H9 (cell line): ENCODE results near the gene ZNF335. TPM values are rescaled to one million over a fixed set of nuclear protein-coding genes. Genes with fewer than 3 reads are reported as not detected.

Source experiments
- DNase-seq: peaks from one replicate; pipeline ENCODE4 v3.0.0-alpha.2; 2017
- H2AFZ ChIP-seq: one replicate; pipeline ENCODE4 v1.6.1; 2013; ENCODE audit warnings: mild to moderate bottlenecking, low read length, control low read depth, moderate library complexity
- H2AK5ac ChIP-seq: 2 replicates; pipeline ENCODE4 v1.6.1; 2013; ENCODE audit warnings: low read length, control low read depth, mixed read lengths; ENCODE audit not compliant: insufficient read length
- H2BK120ac ChIP-seq: one replicate; pipeline ENCODE4 v1.6.1; 2013; ENCODE audit warnings: low read depth, mild to moderate bottlenecking, low read length, control low read depth, inconsistent platforms; ENCODE audit not compliant: poor library complexity, severe bottlenecking
- H2BK12ac ChIP-seq: 2 replicates; pipeline ENCODE4 v1.6.1; 2013; ENCODE audit warnings: low read length, control low read depth, mixed read lengths, low read depth; ENCODE audit not compliant: insufficient read length
- H2BK15ac ChIP-seq: 2 replicates; pipeline ENCODE4 v1.6.1; 2013; ENCODE audit warnings: low read depth, low read length, control low read depth
- H2BK20ac ChIP-seq: one replicate; pipeline ENCODE4 v1.6.1; 2013; ENCODE audit warnings: low read depth, mild to moderate bottlenecking, low read length, control low read depth, inconsistent platforms; ENCODE audit not compliant: poor library complexity, severe bottlenecking
- H2BK5ac ChIP-seq: 2 replicates; pipeline ENCODE4 v1.6.1; 2013; ENCODE audit warnings: low read length, control low read depth, mixed read lengths; ENCODE audit not compliant: insufficient read length
- H3K14ac ChIP-seq: 2 replicates; pipeline ENCODE4 v1.6.1; 2013; ENCODE audit warnings: low read length, control low read depth; ENCODE audit not compliant: insufficient read depth
- H3K18ac ChIP-seq: 2 replicates; pipeline ENCODE4 v1.6.1; 2013; ENCODE audit warnings: low read depth, mild to moderate bottlenecking, mixed read lengths, low read length, control low read depth; ENCODE audit not compliant: insufficient read length
- H3K23ac ChIP-seq: 2 replicates; pipeline ENCODE4 v1.6.1; 2013; ENCODE audit warnings: low read length, control low read depth, mixed read lengths, low read depth; ENCODE audit not compliant: insufficient read length
- H3K23me2 ChIP-seq: 2 replicates; pipeline ENCODE4 v1.6.1; 2013; ENCODE audit warnings: low read depth, mild to moderate bottlenecking, mixed read lengths, low read length, control low read depth; ENCODE audit not compliant: insufficient read length, poor library complexity, severe bottlenecking
- H3K27ac ChIP-seq: 2 replicates; pipeline ENCODE4 v1.5.1; 2013; ENCODE audit warnings: low read length, control low read depth, mixed read lengths, low read depth; ENCODE audit not compliant: insufficient read length
- H3K27me3 ChIP-seq: 2 replicates; pipeline ENCODE4 v1.6.1; 2013; ENCODE audit warnings: low read length, control low read depth, inconsistent platforms; ENCODE audit not compliant: insufficient read depth
- H3K4ac ChIP-seq: 2 replicates; pipeline ENCODE4 v1.6.1; 2013; ENCODE audit warnings: low read depth, mild to moderate bottlenecking, control low read depth, inconsistent platforms, low read length, moderate library complexity
- H3K4me1 ChIP-seq: 2 replicates; pipeline ENCODE4 v1.6.1; 2013; ENCODE audit warnings: low read length, control low read depth, inconsistent platforms; ENCODE audit not compliant: insufficient read depth
- H3K4me2 ChIP-seq: 2 replicates; pipeline ENCODE4 v1.6.1; 2013; ENCODE audit warnings: low read length, control low read depth, mixed read lengths; ENCODE audit not compliant: insufficient read length, insufficient read depth
- H3K56ac ChIP-seq: 2 replicates; pipeline ENCODE4 v1.6.1; 2013; ENCODE audit warnings: low read depth, mild to moderate bottlenecking, mixed read lengths, low read length, control low read depth; ENCODE audit not compliant: insufficient read length
- H3K79me1 ChIP-seq: 2 replicates; pipeline ENCODE4 v1.6.1; 2013; ENCODE audit warnings: low read depth, mild to moderate bottlenecking, moderate library complexity, low read length, control low read depth, inconsistent platforms; ENCODE audit not compliant: insufficient read depth, poor library complexity, severe bottlenecking
- H3K79me2 ChIP-seq: 2 replicates; pipeline ENCODE4 v1.6.1; 2013; ENCODE audit warnings: low read length, control low read depth, inconsistent platforms; ENCODE audit not compliant: insufficient read depth
- H3K9ac ChIP-seq: 2 replicates; pipeline ENCODE4 v1.6.1; 2013; ENCODE audit warnings: low read length, control low read depth, mixed read lengths; ENCODE audit not compliant: insufficient read length; ENCODE audit errors: extremely low read depth
- H3K9me3 ChIP-seq: one replicate; pipeline ENCODE4 v1.6.1; 2013; ENCODE audit warnings: low read depth, low read length, inconsistent platforms; ENCODE audit not compliant: control insufficient read depth
- H3T11ph ChIP-seq: one replicate; pipeline ENCODE4 v1.6.1; 2013; ENCODE audit warnings: mild to moderate bottlenecking, low read length, control low read depth, inconsistent platforms
- H4K20me1 ChIP-seq: one replicate; pipeline ENCODE4 v1.6.1; 2013; ENCODE audit not compliant: control insufficient read depth, insufficient read length, insufficient read depth
- H4K5ac ChIP-seq: 2 replicates; pipeline ENCODE4 v1.6.1; 2013; ENCODE audit warnings: low read depth, mild to moderate bottlenecking, mixed read lengths, low read length, control low read depth; ENCODE audit not compliant: insufficient read length
- H4K8ac ChIP-seq: replicated peaks from 2 replicates; pipeline ENCODE4 v1.6.1; 2013; ENCODE audit warnings: low read length, control low read depth, mixed read lengths, low read depth; ENCODE audit not compliant: insufficient read length
- H4K91ac ChIP-seq: 2 replicates; pipeline ENCODE4 v1.6.1; 2013; ENCODE audit warnings: low read depth, mild to moderate bottlenecking, moderate library complexity, mixed read lengths, low read length, control low read depth; ENCODE audit not compliant: insufficient read length
- H3K27ac Mint-ChIP-seq, 3 experiments: 2 replicates in 2 of 3; 3 replicates in 1 of 3; pipeline ENCODE4 v1.8.0; 2020 to 2021; ENCODE audit warnings: mixed read lengths in 3 of 3, mild to moderate bottlenecking in 1 of 3, moderate library complexity in 1 of 3
- H3K27me3 Mint-ChIP-seq: 2 replicates; pipeline ENCODE4 v1.8.0; 2021; ENCODE audit warnings: low read depth, mild to moderate bottlenecking, moderate library complexity, mixed read lengths
- H3K36me3 Mint-ChIP-seq, 3 experiments: 2 replicates in 2 of 3; 3 replicates in 1 of 3; pipeline ENCODE4 v1.8.0; 2020 to 2021; ENCODE audit warnings: low read depth in 3 of 3, mixed read lengths in 3 of 3; ENCODE audit not compliant: insufficient read depth in 1 of 3
- H3K4me1 Mint-ChIP-seq, 2 experiments: 2 replicates each; pipeline ENCODE4 v1.8.0; 2020; ENCODE audit warnings: mixed read lengths in 2 of 2
- H3K4me3 Mint-ChIP-seq, 2 experiments: 2 replicates in 1 of 2; 3 replicates in 1 of 2; pipeline ENCODE4 v1.8.0; 2020 to 2021; ENCODE audit warnings: mild to moderate bottlenecking in 2 of 2, mixed read lengths in 2 of 2, moderate library complexity in 1 of 2
- H3K9me3 Mint-ChIP-seq, 2 experiments: 2 replicates in 1 of 2; 3 replicates in 1 of 2; pipeline ENCODE4 v1.8.0; 2020; ENCODE audit warnings: mild to moderate bottlenecking in 2 of 2, mixed read lengths in 2 of 2, moderate library complexity in 1 of 2
- CTCF ChIP-seq: fragments of 200-600 bp; sonication (generic); conservative IDR thresholded peaks from 3 replicates; pipeline ENCODE4 v1.8.0; 2021; ENCODE audit warnings: antibody characterized with exemption, mild to moderate bottlenecking
- WGBS: extraction: QIAGEN DNeasy Blood & Tissue Kit; methylation state at CpG from one replicate; pipeline ENCODE4 v1.1.7; 2013; ENCODE audit warnings: missing lambda C conversion rate, low lambda C conversion rate, mixed read lengths; ENCODE audit not compliant: insufficient read length; ENCODE audit errors: extremely low coverage; 5-methylcytosine and 5-hydroxymethylcytosine counted together
- total RNA-seq: library from RNA; stranded (reverse); gene quantifications from 2 replicates; pipeline ENCODE4 v1.2.1, GENCODE V29; 2021

The ZNF335 gene
- total RNA-seq, 1 experiment from 2014 or later: 21.1 TPM

GRCh38 chr20:45959956-45960630, 11.9 kb downstream of the ZNF335 start:
- Histone ChIP-seq H3K4ac (no peak overlapping the region), H2BK120ac (no peak overlapping the region), H3K79me1 (no peaks in the 10 kb centered on the region), H3K27ac (no peak overlapping the region), H3K4me2 (no peak overlapping the region), H3K9me3 (no peaks in the 10 kb centered on the region), H3K23ac (no peak overlapping the region), H4K20me1 (no peaks in the 10 kb centered on the region), H3K4me1 (no peaks in the 10 kb centered on the region), H3K56ac (no peak overlapping the region), H3K14ac (no peak overlapping the region), H4K5ac (no peak overlapping the region), H2BK5ac (no peak overlapping the region), H2AFZ (no peak overlapping the region), H3T11ph (no peak overlapping the region), H3K9ac (no peak overlapping the region), H4K91ac (no peak overlapping the region), H3K27me3 (no peaks in the 10 kb centered on the region), H2BK20ac (no peak overlapping the region), H3K79me2 (no peaks in the 10 kb centered on the region), H2AK5ac (no peak overlapping the region), H2BK15ac (no peak overlapping the region), H2BK12ac (no peak overlapping the region), H3K23me2 (no peaks in the 10 kb centered on the region), H3K18ac (no peak overlapping the region), H4K8ac (no peak overlapping the region)
- Mint-ChIP-seq H3K4me1 (no peaks in the 10 kb centered on the region), H3K27me3 (no peaks in the 10 kb centered on the region), H3K4me3 (no peak overlapping the region), H3K27ac (no peak overlapping the region), H3K9me3 (no peaks in the 10 kb centered on the region), H3K36me3 (peaks cover 25 to 78% (median 54%) of the 10 kb centered on the region in 3 experiments)
- TF ChIP-seq CTCF: no peak
- WGBS: no CpG with 5 or more reads among the region's 14 CpGs
- DNase-seq: peak; percentile 11
